Spinal cord (tissue), 10 donors: ENCODE results near the gene C3orf18. TPM values are rescaled to one million over a fixed set of nuclear protein-coding genes. Genes with fewer than 3 reads are reported as not detected.

Experiments
- DNase-seq, 6 donors: peaks; one replicate each; pipeline versions ENCODE4 v3.0.0 to v3.0.0-alpha.2; 2013 to 2015; ENCODE audit warnings: low spot score in 6 of 6, low read depth in 4 of 6
- H3K27ac ChIP-seq: one replicate; pipeline ENCODE4 v1.5.1; 2013; ENCODE audit warnings: low read depth, low read length, control low read depth
- H3K27me3 ChIP-seq: one replicate; pipeline ENCODE4 v1.6.1; 2013; ENCODE audit warnings: low read length; ENCODE audit not compliant: control insufficient read depth, insufficient read depth
- H3K36me3 ChIP-seq: one replicate; pipeline ENCODE4 v1.6.1; 2013; ENCODE audit warnings: low read length; ENCODE audit not compliant: control insufficient read depth, insufficient read depth
- H3K4me1 ChIP-seq: one replicate; pipeline ENCODE4 v1.6.1; 2013; ENCODE audit warnings: low read length; ENCODE audit not compliant: control insufficient read depth, insufficient read depth
- H3K4me3 ChIP-seq: one replicate; pipeline ENCODE4 v1.5.1; 2013; ENCODE audit warnings: low read depth, low read length, control low read depth
- H3K9me3 ChIP-seq: one replicate; pipeline ENCODE4 v1.6.1; 2013; ENCODE audit warnings: low read length; ENCODE audit not compliant: control insufficient read depth, insufficient read depth
- WGBS: methylation state at CpG from one replicate; pipeline ENCODE4 v1.1.5; 2013; ENCODE audit warnings: missing lambda C conversion rate; ENCODE audit not compliant: insufficient coverage; 5-methylcytosine and 5-hydroxymethylcytosine counted together
- long read RNA-seq, 4 donors: transcript quantifications; one replicate each; lab custom pipeline, GENCODE V29; 2026
- polyA plus RNA-seq, 2 donors: library from polyadenylated mRNA; unstranded; fragments of 120-200 nt; gene quantifications; one replicate each; pipeline ENCODE4 v1.2.1, GENCODE V29; 2013; ENCODE audit not compliant: insufficient read length in 2 of 2
- total RNA-seq, 2 donors: library from RNA; depleted of rRNA in 1 of 2; stranded (reverse); fragments of 120-200 nt in 1 of 2; fragments of >200 nt in 1 of 2; gene quantifications; one replicate each; pipeline versions ENCODE4 v1.2.3 to v1.2.4, GENCODE V29; 2013 to 2014
- donor health status: healthy.

Gene C3orf18
- total RNA-seq (10 to 100 TPM; 22.6 to 28.8 TPM), polyA plus RNA-seq (10 to 100 TPM; 32.2 to 43.6 TPM)
- long read RNA-seq, donor 1, transcript C3orf18-210 (4 exons, 788 nt): major isoform, 8 of 14 reads
- long read RNA-seq, donor 1, partial matches to known transcripts: 0 of 14 reads
- long read RNA-seq, donor 1, other reads (novel, unspliced or antisense): 0 of 14 reads
- long read RNA-seq, donor 2, partial matches to known transcripts: 0 of 2 reads
- long read RNA-seq, donor 2, other reads (novel, unspliced or antisense): 0 of 2 reads
- long read RNA-seq, donor 3, partial matches to known transcripts: 0 of 7 reads
- long read RNA-seq, donor 3, other reads (novel, unspliced or antisense): 0 of 7 reads
- long read RNA-seq, donor 4, partial matches to known transcripts: 0 of 4 reads
- long read RNA-seq, donor 4, other reads (novel, unspliced or antisense): 0 of 4 reads

GRCh38 chr3:50567386-50568167 is at the start of gene C3orf18:
TSS of gene C3orf18 (minus strand) at chr3:50567747. CDS start at chr3:50565699, 2,048 bp downstream.
- Histone ChIP-seq H3K9me3 (no peaks in the 10 kb centered on the region), H3K27ac (peak within 1 kb of the TSS; percentile 33), H3K36me3 (peaks cover 37% of the 10 kb centered on the region), H3K27me3 (no peaks in the 10 kb centered on the region), H3K4me3 (peak within 1 kb of the TSS; percentile 92), H3K4me1 (peaks cover 45% of the 10 kb centered on the region)
- 1% methylated on average over 44 of the region's 53 CpGs for WGBS
- peak; percentile 68 to 97 (median 80) for DNase-seq

- Histone ChIP-seq H3K4me1 (peaks cover 42% of the 10 kb centered on the region), H3K36me3 (no peaks in the 10 kb centered on the region), H3K9me3 (no peaks in the 10 kb centered on the region), H3K27me3 (no peaks in the 10 kb centered on the region), H3K27ac (peak overlapping the region; percentile 79), H3K4me3 (peak overlapping the region; percentile 67)
- WGBS: 0% methylated on average over 16 of the region's 22 CpGs
- DNase-seq: peak in 4 of 6 donors; percentile 67 to 93 (median 80)
Measured at GRCh38 chr3:50616770-50617095, 49.2 kb upstream of the C3orf18 start.

- WGBS: under 1% methylated on average over 19 of the region's 24 CpGs
- no peaks in the 10 kb centered on the region for H3K9me3 ChIP-seq
- H3K4me1 ChIP-seq: peaks cover 45% of the 10 kb centered on the region
- DNase-seq: peak; percentile 68 to 96 (median 78)
- H3K27me3 ChIP-seq: no peaks in the 10 kb centered on the region
- H3K27ac ChIP-seq: peak overlapping the region; percentile 79
- H3K4me3 ChIP-seq: peak overlapping the region; percentile 67
- H3K36me3 ChIP-seq: no peaks in the 10 kb centered on the region
Measured at GRCh38 chr3:50616003-50616769, 48.6 kb upstream of the C3orf18 start.

GRCh38 chr3:50615190-50615589 is 47.6 kb upstream of the C3orf18 start:
- 45% methylated on average over 1 of the region's 1 CpG for WGBS
- H3K4me3 ChIP-seq: no peak overlapping the region
- H3K27me3 ChIP-seq: no peaks in the 10 kb centered on the region
- peaks cover 52% of the 10 kb centered on the region for H3K4me1 ChIP-seq
- H3K9me3 ChIP-seq: no peaks in the 10 kb centered on the region
- no peaks in the 10 kb centered on the region for H3K36me3 ChIP-seq
- no peak overlapping the region for H3K27ac ChIP-seq
- DNase-seq: no peak

- Histone ChIP-seq H3K9me3 (no peaks in the 10 kb centered on the region), H3K27ac (no peak overlapping the region), H3K36me3 (peaks cover 4% of the 10 kb centered on the region), H3K4me1 (peaks cover 59% of the 10 kb centered on the region), H3K4me3 (peak overlapping the region; percentile 71), H3K27me3 (no peaks in the 10 kb centered on the region)
- WGBS: 72% methylated on average over 5 of the region's 6 CpGs
- no peak for DNase-seq
Measured at GRCh38 chr3:50612970-50613846, 45.7 kb upstream of the C3orf18 start.

GRCh38 chr3:50612234-50612882 is 44.8 kb upstream of the C3orf18 start:
- peak overlapping the region; percentile 84 for H3K27ac ChIP-seq
- 6% methylated on average over 27 of the region's 29 CpGs for WGBS
- peaks cover 50% of the 10 kb centered on the region for H3K4me1 ChIP-seq
- H3K36me3 ChIP-seq: peaks cover 12% of the 10 kb centered on the region
- no peak for DNase-seq
- H3K27me3 ChIP-seq: no peaks in the 10 kb centered on the region
- H3K4me3 ChIP-seq: peak overlapping the region; percentile 71
- H3K9me3 ChIP-seq: no peaks in the 10 kb centered on the region

GRCh38 chr3:50611464-50612233 is 44.1 kb upstream of the C3orf18 start, which contains the start of gene CISH:
TSS of gene CISH (minus strand) at chr3:50611774. CDS start at chr3:50611650, 124 bp downstream.
- Histone ChIP-seq H3K27ac (peak within 1 kb of the TSS; percentile 84), H3K36me3 (peaks cover 18% of the 10 kb centered on the region), H3K4me1 (peaks cover 45% of the 10 kb centered on the region), H3K9me3 (no peaks in the 10 kb centered on the region), H3K4me3 (peak within 1 kb of the TSS; percentile 71), H3K27me3 (no peaks in the 10 kb centered on the region)
- peak; percentile 73 to 97 (median 82) for DNase-seq
- WGBS: under 1% methylated on average over 74 of the region's 75 CpGs

GRCh38 chr3:50610992-50611463 is 43.5 kb upstream of the C3orf18 start:
- Histone ChIP-seq H3K4me1 (peaks cover 39% of the 10 kb centered on the region), H3K27me3 (no peaks in the 10 kb centered on the region), H3K4me3 (peak overlapping the region; percentile 71), H3K9me3 (no peaks in the 10 kb centered on the region), H3K36me3 (peaks cover 20% of the 10 kb centered on the region), H3K27ac (peak overlapping the region; percentile 84)
- no peak for DNase-seq
- WGBS: 31% methylated on average over 10 of the region's 10 CpGs
